ENCODE measurements around the gene PTGDS.

PTGDS gene

GRCh38 chr9:136958898-136959850 lies 18.1 kb upstream of the PTGDS start:
- no peak for DNase-seq

- DNase-seq: peak; percentile 47
Measured at GRCh38 chr9:136960212-136960937, 16.9 kb upstream of the PTGDS start.

GRCh38 chr9:136960938-136961275 lies 16.4 kb upstream of the PTGDS start:
- DNase-seq: no peak

GRCh38 chr9:136961279-136962065 lies 15.8 kb upstream of the PTGDS start:
- DNase-seq: no peak

GRCh38 chr9:136962163-136962562 lies 15.1 kb upstream of the PTGDS start:
- DNase-seq: no peak

GRCh38 chr9:136962701-136963248 lies 14.5 kb upstream of the PTGDS start:
- DNase-seq: no peak

GRCh38 chr9:136963341-136963740 lies 14.0 kb upstream of the PTGDS start:
- DNase-seq: no peak

- DNase-seq: no peak
Measured at GRCh38 chr9:136963751-136964150, 13.6 kb upstream of the PTGDS start.

GRCh38 chr9:136964171-136964689 lies 13.1 kb upstream of the PTGDS start:
- no peak for DNase-seq

- DNase-seq: no peak
Measured at GRCh38 chr9:136964833-136965422, 12.4 kb upstream of the PTGDS start.

- DNase-seq: peak; percentile 24
Measured at GRCh38 chr9:136965771-136966484, 11.4 kb upstream of the PTGDS start.

- DNase-seq: no peak
Measured at GRCh38 chr9:136968333-136969127, 8.8 kb upstream of the PTGDS start.

GRCh38 chr9:136969150-136969549 lies 8.2 kb upstream of the PTGDS start:
- no peak for DNase-seq

GRCh38 chr9:136969774-136970173 lies 7.5 kb upstream of the PTGDS start:
- no peak for DNase-seq

- no peak for DNase-seq
Measured at GRCh38 chr9:136970361-136970760, 6.9 kb upstream of the PTGDS start.

- DNase-seq: no peak
Measured at GRCh38 chr9:136971746-136972145, 5.6 kb upstream of the PTGDS start.

- DNase-seq: no peak
Measured at GRCh38 chr9:136972335-136972734, 5.0 kb upstream of the PTGDS start.

GRCh38 chr9:136972743-136973142 lies 4.6 kb upstream of the PTGDS start:
- no peak for DNase-seq

- no peak for DNase-seq
Measured at GRCh38 chr9:136973618-136974617, 3.4 kb upstream of the PTGDS start.
